Testis (tissue), 3 donors: ENCODE measurements around the gene S100A1. TPM values are rescaled to one million over a fixed set of nuclear protein-coding genes. Genes with fewer than 3 reads are reported as not detected.

Experiments used
- DNase-seq: peaks from one replicate; pipeline ENCODE4 v3.0.0-alpha.2; 2019
- H3K27ac ChIP-seq, 2 donors: fragments of 200-600 bp; sonication (generic); one replicate each; pipeline ENCODE4 v1.5.1; 2019
- H3K27me3 ChIP-seq: fragments of 200-600 bp; sonication (generic); one replicate; pipeline ENCODE4 v1.5.1; 2019
- H3K36me3 ChIP-seq: fragments of 200-600 bp; sonication (generic); one replicate; pipeline ENCODE4 v1.5.1; 2017; ENCODE audit warnings: low read depth; ENCODE audit errors: missing control alignments
- H3K4me1 ChIP-seq: fragments of 200-600 bp; sonication (generic); one replicate; pipeline ENCODE4 v1.5.1; 2019
- H3K4me3 ChIP-seq, 2 donors: fragments of 200-600 bp; sonication (generic); one replicate each; pipeline ENCODE4 v1.5.1; 2017 to 2019
- H3K9me3 ChIP-seq: fragments of 200-600 bp; sonication (generic); one replicate; pipeline ENCODE4 v1.5.1; 2017
- POLR2A ChIP-seq: fragments of 450-650 bp; IDR thresholded peaks from one replicate; pipeline ENCODE4 v1.6.1; 2017; ENCODE audit warnings: antibody characterized with exemption, mild to moderate bottlenecking, moderate library complexity
- WGBS, 2 donors: methylation state at CpG; one replicate each; pipeline ENCODE4 v1.1.5; 2018; 5-methylcytosine and 5-hydroxymethylcytosine counted together
- intact Hi-C: fragments of 100-400 bp; cut with DNase I; formaldehyde crosslinking; loops from one replicate; pipeline ENCODE4 v1.15.1; 2023; ENCODE audit warnings: low total_unique reads
- polyA plus RNA-seq: library from polyadenylated mRNA; stranded (reverse); fragments of 350-450 nt; fragmentation: Illumina TruSeq; extraction: RNeasy Lipid Tissue Mini Kit (QIAGEN cat#74804); gene quantifications from one replicate; pipeline ENCODE4 v1.2.3, GENCODE V29; 2014; ENCODE audit warnings: low read depth, low replicate concordance; ENCODE audit not compliant: insufficient read depth
- total RNA-seq, 2 donors: library from RNA; depleted of rRNA; stranded (reverse); fragments of >200 nt; gene quantifications; one replicate each; pipeline ENCODE4 v1.2.3, GENCODE V29; 2016
- TF ChIP-seq, protein P1 (sequence below), 3 experiments: fragments of 450-650 bp in 2 of 3; fragments of 200-600 bp in 1 of 3; sonication (generic) in 1 of 3; IDR thresholded peaks; one replicate each; pipeline ENCODE4 v1.5.1; 2016 to 2019; ENCODE audit warnings: antibody characterized with exemption in 3 of 3, mild to moderate bottlenecking in 2 of 3, moderate library complexity in 1 of 3

Gene S100A1
- total and polyA plus RNA-seq, 3 donors from 2014 or later = 8.2 to 29.8 (median 24.0) TPM

DNA sequence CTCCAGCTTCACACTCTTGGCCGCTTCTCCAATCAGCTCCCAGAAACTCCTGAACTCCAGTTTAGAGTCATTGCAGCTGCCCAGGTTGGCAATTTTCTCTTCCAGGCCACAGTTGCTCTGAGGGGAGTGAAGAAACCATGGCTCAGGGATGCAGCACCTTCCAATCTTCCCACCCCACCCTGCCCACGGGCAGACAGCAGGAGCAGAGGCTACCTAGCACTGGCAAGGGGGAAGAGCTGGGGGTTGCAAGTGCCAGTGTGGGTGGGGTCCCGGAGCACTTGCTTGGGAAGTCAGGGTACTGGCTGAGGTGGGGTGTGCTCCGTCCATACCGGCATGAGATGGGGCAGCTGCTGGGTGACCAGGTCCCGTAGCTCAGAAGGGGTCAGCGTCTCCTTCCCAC lies 13.3 kb upstream of the S100A1 start:
- Histone ChIP-seq H3K9me3 (no peaks in the 10 kb centered on the region), H3K27me3 (no peaks in the 10 kb centered on the region), H3K27ac (no peak overlapping the region), H3K36me3 (no peaks in the 10 kb centered on the region), H3K4me1 (peaks cover 22% of the 10 kb centered on the region), H3K4me3 (no peak overlapping the region)
- 95% methylated on average over 6 to 7 of the region's 7 CpGs for WGBS, 2 donors
- intact Hi-C loops = no loop called here
- no peak for DNase-seq
- TF ChIP-seq, protein P1, sequence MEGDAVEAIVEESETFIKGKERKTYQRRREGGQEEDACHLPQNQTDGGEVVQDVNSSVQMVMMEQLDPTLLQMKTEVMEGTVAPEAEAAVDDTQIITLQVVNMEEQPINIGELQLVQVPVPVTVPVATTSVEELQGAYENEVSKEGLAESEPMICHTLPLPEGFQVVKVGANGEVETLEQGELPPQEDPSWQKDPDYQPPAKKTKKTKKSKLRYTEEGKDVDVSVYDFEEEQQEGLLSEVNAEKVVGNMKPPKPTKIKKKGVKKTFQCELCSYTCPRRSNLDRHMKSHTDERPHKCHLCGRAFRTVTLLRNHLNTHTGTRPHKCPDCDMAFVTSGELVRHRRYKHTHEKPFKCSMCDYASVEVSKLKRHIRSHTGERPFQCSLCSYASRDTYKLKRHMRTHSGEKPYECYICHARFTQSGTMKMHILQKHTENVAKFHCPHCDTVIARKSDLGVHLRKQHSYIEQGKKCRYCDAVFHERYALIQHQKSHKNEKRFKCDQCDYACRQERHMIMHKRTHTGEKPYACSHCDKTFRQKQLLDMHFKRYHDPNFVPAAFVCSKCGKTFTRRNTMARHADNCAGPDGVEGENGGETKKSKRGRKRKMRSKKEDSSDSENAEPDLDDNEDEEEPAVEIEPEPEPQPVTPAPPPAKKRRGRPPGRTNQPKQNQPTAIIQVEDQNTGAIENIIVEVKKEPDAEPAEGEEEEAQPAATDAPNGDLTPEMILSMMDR (IDR thresholded peaks at IDR 0.05) = no peak
- no peak for TF ChIP-seq POLR2A

DNA sequence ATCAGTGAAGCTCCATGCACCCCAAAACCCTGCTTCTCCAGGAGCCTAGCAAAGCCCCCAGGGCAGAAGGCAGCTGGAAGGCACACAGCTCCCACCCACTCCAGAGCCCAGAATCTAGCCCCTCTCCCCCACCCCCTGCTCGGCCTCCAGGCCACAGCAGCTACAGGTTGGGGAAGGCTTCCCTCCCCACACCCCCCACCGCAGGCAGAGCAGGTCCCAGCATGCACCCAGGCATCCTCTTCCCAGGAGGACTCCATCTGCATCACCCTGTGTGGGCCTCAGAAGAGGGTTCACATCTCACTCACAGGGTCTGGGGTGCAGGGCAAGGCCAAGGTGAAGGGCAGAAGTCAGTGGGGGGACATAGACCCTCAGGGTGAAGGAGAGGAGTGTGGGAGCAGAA lies 12.8 kb upstream of the S100A1 start:
- Histone ChIP-seq H3K36me3 (no peaks in the 10 kb centered on the region), H3K27me3 (no peaks in the 10 kb centered on the region), H3K27ac (no peak overlapping the region), H3K9me3 (no peaks in the 10 kb centered on the region), H3K4me1 (peaks cover 17% of the 10 kb centered on the region), H3K4me3 (no peak overlapping the region)
- DNase-seq = no peak
- WGBS, 2 donors = 100% methylated on average over 2 of the region's 2 CpGs; no CpG with 5 or more reads in 1 of the 2 donors
- no peak for TF ChIP-seq POLR2A
- TF ChIP-seq, protein P1 (IDR thresholded peaks at IDR 0.05) = no peak
- intact Hi-C loops = no loop called here

DNA sequence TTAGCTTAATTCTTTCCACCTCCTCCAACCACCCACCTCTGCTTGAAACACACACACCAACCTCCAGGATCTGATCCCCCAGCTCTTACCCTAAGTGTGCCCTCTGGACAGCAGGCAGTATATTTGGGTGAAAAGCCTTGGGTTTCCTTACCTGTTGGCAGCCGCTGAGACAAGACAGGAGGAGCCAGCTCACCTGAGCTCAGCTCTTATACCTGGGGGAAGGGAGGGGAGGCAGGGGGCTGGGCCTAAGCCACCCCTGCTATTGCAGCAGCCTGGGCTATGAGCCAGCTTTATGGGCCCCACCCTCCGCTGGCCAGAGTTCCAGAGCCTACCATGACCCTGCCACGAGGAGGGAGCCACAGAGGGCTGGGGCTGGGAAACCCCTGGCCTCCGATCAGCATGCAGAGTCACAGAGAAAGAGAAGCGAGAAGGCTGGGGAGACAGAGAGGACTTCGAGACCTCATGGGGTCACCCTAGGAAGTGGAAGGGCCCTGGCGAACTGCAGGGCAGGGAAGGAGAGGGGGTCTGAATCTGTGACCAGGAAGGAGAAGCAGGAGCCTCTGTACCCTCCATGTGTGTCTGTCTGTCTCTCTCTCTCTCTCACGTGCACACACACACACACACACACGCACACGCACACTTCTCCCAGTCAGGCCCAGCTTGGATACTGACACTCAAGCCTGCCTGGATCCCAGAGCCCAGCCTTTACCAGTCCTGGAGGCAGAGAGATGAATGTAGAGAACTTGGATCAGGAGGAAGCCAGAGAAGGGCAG lies 11.9 kb upstream of the S100A1 start, which contains the start of gene S100A14:
Gene S100A14 (minus strand): TSS at position 182 of the 773 bp plus-strand sequence. CDS start 467 bp downstream, outside the sequence.
- WGBS, 2 donors = 77 to 92% methylated on average over 8 to 10 of the region's 10 CpGs
- Histone ChIP-seq H3K36me3 (no peaks in the 10 kb centered on the region), H3K4me1 (peaks cover 8% of the 10 kb centered on the region), H3K27ac (no peak within 1 kb of the TSS), H3K4me3 (no peak within 1 kb of the TSS), H3K9me3 (no peaks in the 10 kb centered on the region), H3K27me3 (no peaks in the 10 kb centered on the region)
- TF ChIP-seq, protein P1 (IDR thresholded peaks at IDR 0.05) = no peak
- no peak for TF ChIP-seq POLR2A
- intact Hi-C loops = no loop called here
- DNase-seq = no peak

DNA sequence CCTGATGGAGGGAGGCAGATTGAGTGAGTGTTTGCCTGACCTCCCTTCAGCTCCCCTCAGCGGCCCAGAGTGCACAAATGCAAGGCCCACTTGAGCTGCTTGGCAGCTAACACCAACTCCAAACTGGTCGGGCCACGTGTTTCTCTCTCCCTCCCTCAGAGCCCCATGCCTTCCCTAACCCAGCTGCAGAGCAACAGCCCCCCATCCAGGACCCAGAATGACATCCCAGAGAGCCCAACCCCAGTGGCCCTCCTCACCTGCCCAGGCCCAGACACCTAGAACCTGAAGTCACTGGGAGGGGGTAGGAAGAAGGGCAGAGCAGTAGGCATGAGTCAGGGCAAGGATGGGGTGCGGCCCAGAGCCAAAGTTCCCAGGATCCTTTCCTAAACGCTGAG lies 11.3 kb upstream of the S100A1 start:
- no peaks in the 10 kb centered on the region for H3K27me3 ChIP-seq
- peaks cover 6% of the 10 kb centered on the region for H3K4me1 ChIP-seq
- 76 to 87% methylated on average over 5 of the region's 5 CpGs for WGBS, 2 donors
- no peak overlapping the region for H3K4me3 ChIP-seq
- TF ChIP-seq POLR2A = no peak
- TF ChIP-seq, protein P1 (IDR thresholded peaks at IDR 0.05) = no peak
- no peaks in the 10 kb centered on the region for H3K9me3 ChIP-seq
- H3K27ac ChIP-seq = no peak overlapping the region
- DNase-seq = no peak
- intact Hi-C loops = no loop called here
- no peaks in the 10 kb centered on the region for H3K36me3 ChIP-seq

DNA sequence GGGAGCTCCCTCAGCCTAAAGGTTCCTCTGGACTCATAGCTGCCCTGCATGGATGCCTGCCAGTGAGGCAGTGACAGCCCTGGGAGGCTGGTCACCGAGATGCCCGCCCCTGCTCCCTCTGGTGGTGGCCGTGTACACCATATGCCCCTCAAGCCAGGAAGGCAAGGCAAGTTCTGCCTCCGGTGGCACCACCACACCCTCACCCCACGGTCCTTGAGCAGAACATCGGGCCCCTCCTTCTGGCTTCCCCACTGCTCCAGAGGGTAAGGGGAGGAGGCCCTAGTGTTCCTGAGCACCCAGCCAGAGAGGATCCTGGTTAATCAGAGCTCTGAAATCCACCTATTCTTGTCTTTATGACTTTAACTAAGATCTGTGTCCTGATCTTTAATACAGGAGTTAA lies 10.6 kb upstream of the S100A1 start:
- Histone ChIP-seq H3K27ac (no peak overlapping the region), H3K4me3 (no peak overlapping the region), H3K9me3 (no peaks in the 10 kb centered on the region), H3K36me3 (no peaks in the 10 kb centered on the region), H3K27me3 (no peaks in the 10 kb centered on the region), H3K4me1 (peaks cover 6% of the 10 kb centered on the region)
- intact Hi-C loops = no loop called here
- TF ChIP-seq POLR2A = no peak
- TF ChIP-seq, protein P1 (IDR thresholded peaks at IDR 0.05) = peak in 1 of 3 experiments; percentile 49
- no peak for DNase-seq
- 50 to 90% methylated on average over 2 to 6 of the region's 6 CpGs for WGBS, 2 donors
